GM12801 (cell line): ENCODE measurements around the gene FXYD1.

Experiments used
- TF ChIP-seq, protein P1 (sequence below): IDR thresholded peaks from one replicate; pipeline ENCODE4 v1.5.1; 2011; ENCODE audit warnings: control low read depth; ENCODE audit not compliant: insufficient read length; ENCODE audit errors: extremely low read depth

Gene FXYD1

DNA sequence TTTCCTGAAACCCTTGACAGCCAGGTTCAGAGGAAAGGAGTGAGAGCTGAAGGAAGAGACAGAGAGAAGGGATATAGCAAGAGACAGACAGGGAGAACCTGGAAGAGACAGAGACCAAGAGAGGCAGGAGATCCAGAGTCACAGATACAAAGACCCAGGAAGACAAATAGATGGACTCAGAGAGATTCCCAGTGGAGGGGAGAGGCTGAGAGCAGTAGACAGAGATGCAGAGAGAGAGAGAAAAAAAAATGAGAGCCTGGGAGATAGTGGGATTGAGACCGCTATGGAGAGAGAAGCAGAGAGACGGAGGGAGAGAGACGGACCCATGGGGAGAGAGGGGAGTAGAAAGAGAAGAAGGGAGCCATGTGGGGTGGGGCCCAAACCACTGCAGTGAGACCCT lies 5.2 kb downstream of the FXYD1 start:
- TF ChIP-seq, protein P1, sequence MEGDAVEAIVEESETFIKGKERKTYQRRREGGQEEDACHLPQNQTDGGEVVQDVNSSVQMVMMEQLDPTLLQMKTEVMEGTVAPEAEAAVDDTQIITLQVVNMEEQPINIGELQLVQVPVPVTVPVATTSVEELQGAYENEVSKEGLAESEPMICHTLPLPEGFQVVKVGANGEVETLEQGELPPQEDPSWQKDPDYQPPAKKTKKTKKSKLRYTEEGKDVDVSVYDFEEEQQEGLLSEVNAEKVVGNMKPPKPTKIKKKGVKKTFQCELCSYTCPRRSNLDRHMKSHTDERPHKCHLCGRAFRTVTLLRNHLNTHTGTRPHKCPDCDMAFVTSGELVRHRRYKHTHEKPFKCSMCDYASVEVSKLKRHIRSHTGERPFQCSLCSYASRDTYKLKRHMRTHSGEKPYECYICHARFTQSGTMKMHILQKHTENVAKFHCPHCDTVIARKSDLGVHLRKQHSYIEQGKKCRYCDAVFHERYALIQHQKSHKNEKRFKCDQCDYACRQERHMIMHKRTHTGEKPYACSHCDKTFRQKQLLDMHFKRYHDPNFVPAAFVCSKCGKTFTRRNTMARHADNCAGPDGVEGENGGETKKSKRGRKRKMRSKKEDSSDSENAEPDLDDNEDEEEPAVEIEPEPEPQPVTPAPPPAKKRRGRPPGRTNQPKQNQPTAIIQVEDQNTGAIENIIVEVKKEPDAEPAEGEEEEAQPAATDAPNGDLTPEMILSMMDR: no peak

DNA sequence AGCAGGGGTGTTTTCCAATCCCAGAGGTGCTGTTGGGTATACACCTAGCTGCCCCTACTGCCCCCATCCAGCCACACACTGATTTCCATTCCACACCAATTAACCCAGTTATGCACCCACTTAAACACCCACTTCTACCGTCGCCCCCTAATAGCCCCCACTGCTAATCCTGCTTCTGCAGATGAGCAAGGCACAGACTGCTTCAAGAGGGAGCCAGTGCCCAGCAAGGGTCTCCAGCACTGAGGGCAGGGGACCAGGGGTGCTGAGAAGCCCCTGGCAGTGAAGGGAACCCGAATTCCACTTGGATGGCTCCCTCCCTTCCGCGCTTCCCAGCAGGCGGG lies 5.6 kb downstream of the FXYD1 start:
- TF ChIP-seq, protein P1: no peak

DNA sequence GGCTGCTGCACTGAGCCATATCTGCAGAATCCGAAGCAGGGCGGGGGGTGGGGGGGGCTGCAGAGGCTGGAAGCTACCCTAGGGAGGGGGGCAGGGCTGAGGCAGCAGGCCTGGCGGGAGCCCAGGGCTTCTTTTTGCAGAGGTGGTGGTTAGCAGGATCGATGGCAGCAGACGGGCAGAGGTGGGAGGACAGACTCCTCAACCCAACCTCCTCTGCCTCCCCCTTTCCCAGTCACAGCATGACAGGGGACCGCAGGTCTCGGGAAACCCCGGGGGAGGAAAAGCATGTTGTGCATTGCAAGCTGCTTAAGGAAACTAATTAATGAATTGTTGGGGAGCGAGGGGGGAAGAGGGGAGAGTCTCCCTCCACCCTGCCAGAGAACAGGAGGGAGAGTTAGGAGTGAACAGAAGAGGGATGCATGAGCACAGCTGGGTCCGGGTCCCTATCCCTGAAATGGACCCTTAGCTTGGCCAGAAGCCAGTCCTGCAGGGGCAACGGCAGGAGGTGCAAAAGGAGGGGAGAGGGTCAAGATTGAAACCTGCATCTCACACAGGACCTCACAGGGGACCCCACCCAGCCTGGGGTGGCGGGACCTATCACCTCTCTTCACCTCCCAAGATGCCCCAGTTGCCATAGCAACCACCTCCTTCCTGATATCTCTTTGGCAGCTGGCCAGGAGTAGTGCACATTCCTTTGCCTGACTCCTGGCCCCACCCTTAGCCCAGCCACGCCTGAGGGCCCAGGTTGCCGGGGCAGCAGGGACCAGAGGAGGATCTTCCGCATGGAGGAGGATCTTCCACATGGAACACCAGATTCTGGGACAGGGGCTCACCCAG lies 6.2 kb downstream of the FXYD1 start:
- TF ChIP-seq, protein P1: no peak

DNA sequence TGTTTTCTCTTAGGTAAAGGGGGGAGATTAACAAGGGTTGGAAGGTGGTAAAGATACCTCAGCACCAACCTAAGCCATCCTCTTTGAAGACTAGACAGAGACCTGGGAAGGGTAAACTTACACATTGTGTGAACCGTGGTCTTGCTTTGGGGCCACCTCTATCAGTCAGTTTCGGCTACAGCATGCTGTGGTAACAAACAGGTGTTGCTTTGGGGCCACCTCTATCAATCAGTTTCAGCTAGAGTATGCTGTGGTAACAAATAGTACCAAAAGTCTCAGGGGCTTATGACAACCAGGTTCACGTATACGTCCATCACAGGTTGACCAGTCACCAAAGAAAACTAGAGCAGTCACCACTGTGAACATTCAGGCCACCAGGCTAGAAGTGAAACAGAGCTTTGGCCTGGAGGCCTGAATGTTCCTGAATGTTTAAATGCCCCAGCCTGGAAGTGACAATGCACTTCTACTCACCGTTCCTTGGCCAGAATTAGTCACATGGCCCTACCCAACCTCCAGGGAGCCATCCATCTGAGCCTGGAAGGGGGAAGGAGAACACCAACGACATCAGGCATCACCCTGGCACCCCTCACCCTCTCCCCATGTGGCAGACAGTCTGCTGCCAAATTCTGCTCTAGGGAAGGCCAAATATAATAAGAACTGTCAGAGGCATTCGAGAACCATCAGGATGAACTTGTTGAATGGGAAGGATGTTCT lies 8.3 kb downstream of the FXYD1 start:
- TF ChIP-seq, protein P1: no peak

DNA sequence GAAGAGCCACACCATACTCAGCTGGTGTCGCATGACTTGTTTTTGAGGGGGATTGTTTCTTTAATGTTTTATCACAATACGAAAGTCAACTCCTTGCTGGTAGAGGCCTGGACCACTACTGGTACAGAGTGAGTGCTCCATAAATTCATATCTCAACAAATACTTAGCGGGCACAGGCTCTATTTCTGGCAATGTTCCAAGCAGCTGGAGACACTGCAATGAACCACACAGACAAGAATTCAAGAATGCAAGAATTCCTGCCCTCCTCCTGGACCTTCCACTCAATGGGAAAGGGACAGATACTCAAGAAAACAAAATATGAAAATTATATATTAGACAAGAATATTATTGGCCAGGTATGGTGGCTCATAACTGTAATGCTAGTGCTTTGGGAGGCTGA lies 10.8 kb downstream of the FXYD1 start:
- TF ChIP-seq, protein P1: no peak

DNA sequence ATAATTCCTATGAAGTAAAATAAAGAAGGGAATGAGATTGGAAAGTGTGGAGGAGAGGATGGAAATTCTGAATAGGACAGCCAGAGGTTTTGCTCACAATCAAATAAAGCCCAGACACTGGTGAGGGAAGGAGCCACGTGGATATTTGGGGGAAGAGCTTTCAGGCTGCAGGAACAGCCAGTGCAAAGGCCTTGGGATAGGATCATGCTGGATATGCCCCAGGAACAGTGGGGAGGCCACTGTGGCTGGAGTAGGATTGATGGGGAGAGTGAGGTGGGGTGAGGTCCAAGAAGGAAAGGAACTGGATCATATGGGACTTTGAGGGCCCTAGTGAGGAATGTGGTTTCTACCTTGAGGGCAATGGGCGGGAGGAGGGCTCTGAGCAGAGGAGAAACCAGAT lies 11.8 kb downstream of the FXYD1 start:
- TF ChIP-seq, protein P1: no peak

DNA sequence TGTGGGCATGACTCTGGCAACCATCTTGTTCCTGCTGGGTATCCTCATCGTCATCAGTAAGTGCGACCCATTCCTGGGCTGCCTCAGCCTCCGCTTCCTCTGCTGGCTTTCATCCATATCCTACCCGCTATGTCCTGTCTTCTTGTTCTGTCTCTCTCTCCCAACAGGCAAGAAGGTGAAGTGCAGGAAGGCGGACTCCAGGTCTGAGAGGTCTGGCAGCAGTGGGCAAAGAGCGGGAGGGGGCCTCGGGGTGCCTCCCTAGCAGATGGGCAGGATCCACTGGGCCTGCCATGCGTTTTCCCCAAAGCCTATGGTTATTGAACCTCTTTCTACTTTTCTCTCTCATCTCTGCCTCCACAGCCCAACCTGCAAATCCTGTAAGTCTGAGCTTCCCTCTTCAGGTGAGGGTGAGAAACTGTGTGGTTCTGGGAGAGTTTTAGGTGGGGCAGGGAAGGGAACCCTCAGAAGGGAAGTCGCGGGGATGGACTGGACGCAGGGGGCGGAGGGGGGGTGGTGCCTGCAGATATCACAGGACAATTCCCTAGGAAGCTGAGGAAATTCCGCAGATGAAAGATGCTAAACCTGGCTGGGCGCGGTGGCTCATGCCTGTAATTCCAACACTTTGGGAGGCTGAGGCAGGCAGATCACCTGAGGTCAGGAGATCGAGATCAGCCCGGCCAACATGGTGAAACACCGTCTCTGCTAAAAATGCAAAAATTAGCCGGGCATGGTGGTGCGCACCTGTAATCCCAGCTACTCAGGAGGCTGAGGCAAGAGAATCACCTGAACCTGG lies 12.8 kb downstream of the FXYD1 start:
- TF ChIP-seq, protein P1: no peak
